ENCODE measurements around the gene TTPAL.
A peak's percentile ranks its signal among the peaks of the same experiment; 100 is the strongest.
"Not testable (repeated sequence)": the region's sequence is repeated elsewhere in the genome, so short reads cannot be mapped to it uniquely, and the experiment has no call there.

The TTPAL gene

DNA sequence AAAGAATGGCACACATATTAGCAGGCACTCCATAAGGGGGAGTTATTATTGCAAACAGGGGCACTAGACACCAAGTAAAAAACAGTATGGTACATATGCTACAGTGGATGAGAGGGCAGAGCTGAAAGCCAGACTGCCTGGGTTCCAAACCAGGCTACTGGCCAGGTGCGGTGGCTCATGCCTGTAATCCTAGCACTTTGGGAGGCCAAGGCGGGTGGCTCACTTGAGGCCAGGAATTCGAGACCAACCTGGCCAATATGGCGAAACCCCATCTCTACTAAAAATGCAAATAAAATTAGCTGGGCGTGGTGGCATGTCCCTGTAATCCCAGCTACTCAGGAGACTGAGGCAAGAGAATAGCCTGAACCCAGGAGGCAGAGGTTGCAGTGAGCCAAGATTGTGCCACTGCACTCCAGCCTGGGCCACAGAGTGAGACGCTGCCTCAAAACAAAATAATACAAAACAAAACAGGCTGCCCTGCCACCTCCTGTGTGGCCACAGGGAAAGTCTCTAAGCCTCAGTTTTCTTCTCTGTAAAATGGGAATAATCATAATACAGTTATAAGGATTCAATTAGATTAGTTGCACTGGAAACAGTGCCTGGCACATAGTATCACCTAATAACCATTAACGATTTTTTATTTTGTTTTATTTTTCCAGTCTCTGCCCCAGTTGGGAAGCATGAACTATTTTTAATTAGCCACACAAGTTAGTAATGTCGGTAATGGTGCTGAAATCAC lies 7.5 kb upstream of the TTPAL start:
- DNase-seq = no peak

DNA sequence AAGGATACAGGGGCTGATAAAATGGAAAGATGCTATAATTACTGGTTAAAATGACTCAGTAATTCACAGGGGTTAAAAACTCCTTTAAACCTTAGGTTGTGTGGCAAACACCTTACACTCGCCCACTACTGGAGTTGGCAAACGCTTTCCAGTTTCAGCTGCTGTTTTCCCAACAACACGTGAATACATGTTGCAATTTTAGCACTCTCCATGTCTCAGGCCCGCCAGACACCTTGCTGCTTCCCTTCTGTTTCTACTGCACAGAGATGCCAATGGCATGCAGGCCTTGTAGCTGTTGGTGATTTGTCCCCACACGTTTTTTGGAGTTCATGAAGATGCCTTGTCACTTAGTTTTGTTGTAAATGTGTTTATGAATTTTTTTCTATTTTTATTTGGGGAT lies 5.3 kb upstream of the TTPAL start:
- DNase-seq = no peak

DNA sequence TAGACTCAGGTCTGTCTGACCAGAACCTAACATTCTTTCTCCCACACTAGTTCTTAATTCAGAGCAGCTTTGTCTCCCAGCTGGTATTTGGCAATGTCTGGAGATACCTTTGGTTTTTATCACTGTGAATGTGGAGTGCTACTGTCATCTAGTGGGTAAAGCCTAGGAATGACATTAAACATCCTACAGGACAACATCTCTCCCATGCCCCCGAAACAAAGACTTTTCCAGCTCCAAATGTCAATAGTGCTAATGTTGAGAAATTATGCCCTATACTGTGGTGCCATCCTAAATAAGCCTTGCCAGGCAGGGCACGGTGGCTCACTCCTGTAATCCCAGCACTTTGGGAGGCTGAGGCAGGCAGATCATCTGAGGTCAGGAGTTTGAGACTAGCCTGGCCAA lies 4.2 kb upstream of the TTPAL start:
- DNase-seq = no peak

DNA sequence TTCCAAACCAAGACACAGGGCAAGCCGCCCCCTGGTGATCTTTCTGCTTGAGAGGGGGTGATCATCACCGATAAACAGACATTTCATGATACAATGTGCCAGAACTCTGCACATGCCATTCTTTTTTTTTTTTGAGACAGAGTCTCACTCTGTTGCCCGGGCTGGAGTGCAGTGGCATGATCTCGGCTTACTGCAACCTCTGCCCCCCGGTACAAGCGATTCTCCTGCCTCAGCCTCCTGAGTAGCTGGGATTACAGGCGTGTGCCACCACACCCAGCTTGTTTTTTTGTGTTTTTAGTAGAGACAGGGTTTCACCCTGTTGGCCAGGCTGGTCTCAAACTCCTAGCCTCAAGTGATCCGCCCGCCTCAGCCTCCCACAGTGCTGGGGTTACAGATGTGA lies 3.4 kb upstream of the TTPAL start:
- not testable (repeated sequence) for DNase-seq

DNA sequence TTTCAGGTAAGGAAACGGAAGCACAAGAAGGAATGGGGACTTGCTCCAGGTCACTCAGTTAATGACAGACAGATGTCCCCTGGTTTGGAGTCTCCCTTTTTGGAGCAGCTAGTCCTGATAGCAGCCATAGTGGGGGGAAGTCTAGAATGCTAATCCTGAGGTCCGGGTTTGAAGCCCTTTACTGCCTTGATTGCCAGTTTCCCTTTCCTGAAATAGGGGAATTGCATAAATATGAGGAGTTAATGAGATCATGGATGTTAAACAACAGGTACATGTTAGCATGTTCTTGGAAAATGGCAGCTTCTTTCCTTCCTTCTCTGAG lies 341 bp upstream of the TTPAL start:
- DNase-seq = no peak

DNA sequence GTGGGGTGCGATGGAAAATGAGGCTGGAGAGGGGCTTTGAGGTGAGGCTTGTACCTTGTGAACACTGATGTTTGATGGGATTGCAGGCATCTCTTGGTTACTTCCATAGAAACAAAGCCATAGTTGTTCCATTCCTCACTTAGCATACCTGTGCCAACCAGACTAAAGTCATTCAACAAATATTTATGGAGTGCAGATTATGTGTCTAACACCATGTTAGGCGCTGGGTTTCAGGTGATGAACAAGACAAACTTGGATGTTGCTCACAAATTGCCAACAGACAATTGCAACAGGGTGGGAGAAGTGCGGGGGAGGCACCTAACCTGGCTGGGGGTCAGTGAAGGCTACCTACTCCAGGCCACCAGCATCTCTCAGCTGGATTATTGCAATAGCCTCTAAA lies 1.5 kb downstream of the TTPAL start:
- no peak for DNase-seq

DNA sequence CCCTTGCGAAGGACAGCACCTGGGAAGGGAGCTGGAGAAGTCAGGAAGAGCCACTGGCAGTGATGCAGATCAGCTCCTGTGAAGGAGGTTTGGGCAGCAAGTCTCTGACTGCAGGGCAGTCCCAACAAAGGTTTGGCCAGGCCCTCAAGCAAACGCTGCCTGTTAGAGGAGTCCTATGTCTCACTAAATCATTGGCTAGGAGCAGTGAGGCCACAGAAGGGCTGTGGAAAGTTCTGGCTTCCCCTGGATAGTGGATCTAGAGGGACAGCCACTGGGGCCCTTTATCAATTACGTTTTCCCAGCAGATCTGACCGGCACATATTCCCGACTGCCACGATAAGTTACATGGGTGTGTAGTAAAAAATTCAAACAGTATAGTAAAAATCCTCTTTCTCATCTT lies 2.5 kb downstream of the TTPAL start:
- DNase-seq = no peak

DNA sequence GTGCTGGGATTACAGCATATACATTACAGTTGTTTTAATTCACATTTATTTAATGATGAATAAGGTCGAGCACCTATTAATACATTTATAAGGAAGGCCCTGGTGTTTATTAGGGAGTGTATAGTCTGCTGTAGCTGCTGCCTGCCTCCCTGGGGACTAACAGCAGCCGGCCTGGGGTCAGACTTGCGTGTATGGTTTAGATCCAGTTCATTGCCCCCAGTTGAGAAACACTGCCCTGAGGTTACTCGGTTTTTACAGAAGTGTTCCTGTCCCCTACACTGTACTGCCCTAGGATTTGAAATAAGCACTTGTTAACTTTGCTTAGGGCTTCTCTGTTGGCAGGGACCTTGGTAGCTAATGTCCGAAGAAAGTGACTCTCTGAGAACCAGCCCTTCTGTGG lies 4.0 kb downstream of the TTPAL start:
- no peak for DNase-seq

DNA sequence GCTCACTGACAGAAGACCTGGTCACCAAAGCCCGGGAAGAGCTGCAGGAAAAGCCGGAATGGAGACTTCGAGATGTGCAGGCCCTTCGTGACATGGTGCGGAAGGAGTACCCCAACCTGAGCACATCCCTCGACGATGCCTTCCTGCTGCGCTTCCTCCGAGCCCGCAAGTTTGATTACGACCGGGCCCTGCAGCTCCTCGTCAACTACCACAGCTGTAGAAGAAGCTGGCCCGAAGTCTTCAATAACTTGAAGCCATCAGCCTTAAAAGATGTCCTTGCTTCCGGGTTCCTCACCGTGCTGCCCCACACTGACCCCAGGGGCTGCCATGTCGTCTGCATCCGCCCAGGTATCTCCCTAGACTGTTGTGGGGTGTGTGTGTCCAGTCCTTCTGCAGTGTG lies 4.4 kb downstream of the TTPAL start:
- DNase-seq = no peak

DNA sequence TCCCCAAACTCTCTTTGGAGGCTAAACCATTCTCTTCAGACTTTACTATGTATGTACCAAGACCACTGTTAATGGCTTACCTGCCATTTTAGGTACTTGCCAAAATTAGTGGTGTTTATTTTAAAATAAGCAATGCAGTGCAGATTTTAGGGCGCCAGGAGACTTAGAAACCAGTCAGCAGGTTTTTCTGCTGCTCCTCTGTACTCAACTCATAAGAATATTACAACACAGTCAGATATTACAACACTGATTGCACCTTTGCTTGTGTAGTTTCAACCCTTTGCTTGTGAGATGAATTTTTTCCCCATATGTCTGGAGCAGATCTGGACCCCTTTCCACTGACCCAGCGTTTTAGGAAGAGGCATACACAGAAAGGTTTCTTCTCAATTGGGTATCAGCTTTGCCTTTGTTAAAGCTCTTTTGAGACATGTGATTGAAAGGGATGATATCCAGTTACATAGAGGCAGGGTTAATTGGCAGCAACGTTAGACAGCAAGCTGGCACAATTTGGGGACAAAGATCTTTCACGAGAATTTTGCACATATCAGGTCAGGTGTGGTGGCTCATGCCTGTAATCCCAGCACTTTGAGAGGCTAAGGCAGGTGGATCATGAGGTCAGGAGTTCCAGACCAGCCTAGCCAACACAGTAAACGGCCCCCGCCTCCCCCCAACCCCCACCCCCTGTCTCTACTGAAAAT lies 6.2 kb downstream of the TTPAL start:
- DNase-seq = no peak

DNA sequence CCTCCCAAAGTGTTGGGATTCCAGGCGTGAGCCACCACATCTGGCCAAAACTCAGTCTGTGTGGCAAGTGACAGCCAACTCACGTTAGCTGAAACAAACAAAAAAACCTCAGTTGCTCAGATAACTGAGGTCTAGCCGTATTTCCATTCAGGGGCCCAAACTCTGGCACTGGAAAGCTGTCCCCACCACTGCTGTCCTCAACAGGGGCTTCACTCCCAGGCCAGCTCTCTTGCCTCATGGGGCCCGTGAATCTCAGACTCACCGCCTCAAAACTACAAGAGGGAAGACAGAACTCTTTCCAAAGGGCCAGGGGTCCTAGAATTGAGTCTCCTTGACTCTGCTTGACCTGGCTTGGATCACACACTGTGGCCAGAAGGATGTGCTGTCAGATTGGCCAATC lies 7.4 kb downstream of the TTPAL start:
- DNase-seq = no peak

DNA sequence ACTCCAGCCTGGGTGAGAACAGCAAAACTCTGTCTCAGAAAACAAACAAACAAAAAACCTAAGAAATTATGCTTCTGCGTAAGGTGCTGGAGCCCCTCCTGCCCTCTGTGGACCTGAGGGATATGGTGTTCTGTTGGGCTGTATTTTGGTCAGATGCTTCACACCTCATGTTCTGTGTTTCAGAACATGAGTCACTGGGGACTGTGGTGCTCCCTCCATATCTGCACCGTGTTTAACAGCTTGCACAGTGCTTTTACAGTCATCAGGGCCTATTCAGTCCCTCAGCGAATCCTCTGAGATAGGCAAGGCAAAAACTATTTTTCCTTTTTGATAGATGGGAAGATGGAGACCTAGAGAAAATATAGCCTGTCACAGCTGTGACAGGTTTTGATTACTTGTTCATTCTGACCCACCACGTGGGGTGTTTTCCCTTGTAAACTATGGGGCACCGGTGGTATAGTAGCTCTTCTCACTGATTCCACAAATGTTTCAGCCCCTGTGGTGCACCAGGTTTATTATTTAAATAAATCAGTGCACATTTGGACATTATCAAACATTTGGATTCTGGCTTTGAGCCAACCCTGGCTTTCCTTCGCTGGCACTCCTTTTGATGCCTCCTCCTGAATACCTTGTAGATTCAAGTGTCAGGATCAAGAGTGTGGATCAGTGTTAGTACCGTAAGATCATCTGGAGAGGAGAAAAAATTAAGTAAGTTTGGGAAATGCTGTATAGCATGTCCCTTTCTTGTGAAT lies 9.6 kb downstream of the TTPAL start:
- DNase-seq = no peak

DNA sequence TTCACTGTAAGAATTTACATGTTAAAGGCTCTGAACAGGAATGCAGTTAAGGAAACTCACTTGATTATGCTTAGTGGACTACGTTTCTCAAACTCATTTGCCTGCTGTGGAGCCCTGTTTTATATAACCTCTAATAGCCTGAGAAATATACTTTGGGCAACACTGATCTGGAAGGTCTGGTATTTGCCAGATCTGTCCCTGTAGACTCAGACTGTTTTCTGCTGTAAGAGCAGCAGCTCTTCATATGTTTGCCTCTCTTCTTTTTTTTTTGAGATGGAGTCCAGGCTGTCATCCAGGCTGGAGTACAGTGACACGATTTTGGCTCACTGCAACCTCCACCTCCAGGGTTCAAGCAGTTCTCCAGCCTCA lies 10.1 kb downstream of the TTPAL start:
- no peak for DNase-seq

DNA sequence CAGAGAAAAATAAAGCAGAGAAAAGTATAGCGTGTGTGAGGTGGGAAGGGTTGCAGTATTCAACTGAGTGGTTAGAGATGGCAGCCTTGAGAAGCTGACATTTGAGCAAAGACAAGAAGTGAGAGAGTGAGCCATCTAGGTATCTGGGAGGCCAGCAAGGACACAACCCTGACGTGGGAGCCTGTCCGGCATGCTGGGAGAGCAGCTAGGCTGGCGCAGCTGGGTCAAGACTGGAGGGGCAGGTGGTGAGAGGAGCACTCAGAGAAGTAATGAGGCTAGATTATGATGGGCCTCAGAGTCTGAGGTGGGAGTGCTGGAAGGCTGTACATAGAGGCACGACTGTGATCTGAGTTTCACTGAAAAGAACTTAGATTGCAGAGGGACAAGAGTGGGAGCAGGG lies 12.9 kb downstream of the TTPAL start:
- no peak for DNase-seq

DNA sequence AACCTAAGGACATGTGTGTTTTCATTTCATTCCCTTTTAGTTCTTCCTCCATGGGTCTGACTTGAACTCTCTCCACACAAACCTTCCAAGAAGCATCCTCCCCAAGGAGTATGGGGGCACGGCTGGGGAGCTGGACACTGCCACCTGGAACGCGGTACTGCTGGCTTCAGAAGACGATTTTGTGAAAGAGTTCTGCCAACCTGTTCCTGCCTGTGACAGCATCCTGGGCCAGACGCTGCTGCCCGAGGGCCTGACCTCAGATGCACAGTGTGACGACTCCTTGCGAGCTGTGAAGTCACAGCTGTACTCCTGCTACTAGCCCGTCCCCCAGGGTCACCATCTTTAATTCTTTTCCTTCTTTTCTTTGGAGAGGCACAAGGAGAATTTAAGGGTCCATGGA lies 13.5 kb downstream of the TTPAL start:
- DNase-seq = no peak

DNA sequence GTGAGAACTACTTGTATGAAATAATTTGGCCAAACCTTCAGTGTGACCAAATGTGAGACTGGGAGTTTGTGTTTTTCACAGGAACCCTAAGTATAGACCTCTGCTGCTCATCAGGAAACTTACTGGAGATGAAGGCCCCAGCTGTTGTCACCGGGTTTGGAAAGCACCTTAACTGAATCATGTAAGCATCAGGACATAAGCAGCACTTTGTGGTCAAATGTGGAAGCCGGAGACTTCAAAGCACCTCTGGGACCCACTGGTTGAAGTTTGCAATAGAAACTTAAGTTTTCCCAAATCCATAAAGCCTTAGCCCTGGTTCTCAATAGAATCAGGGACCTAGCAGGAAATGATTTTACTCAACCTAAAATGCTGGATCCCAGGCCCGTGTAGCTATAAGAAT lies 14.3 kb downstream of the TTPAL start:
- DNase-seq = no peak

DNA sequence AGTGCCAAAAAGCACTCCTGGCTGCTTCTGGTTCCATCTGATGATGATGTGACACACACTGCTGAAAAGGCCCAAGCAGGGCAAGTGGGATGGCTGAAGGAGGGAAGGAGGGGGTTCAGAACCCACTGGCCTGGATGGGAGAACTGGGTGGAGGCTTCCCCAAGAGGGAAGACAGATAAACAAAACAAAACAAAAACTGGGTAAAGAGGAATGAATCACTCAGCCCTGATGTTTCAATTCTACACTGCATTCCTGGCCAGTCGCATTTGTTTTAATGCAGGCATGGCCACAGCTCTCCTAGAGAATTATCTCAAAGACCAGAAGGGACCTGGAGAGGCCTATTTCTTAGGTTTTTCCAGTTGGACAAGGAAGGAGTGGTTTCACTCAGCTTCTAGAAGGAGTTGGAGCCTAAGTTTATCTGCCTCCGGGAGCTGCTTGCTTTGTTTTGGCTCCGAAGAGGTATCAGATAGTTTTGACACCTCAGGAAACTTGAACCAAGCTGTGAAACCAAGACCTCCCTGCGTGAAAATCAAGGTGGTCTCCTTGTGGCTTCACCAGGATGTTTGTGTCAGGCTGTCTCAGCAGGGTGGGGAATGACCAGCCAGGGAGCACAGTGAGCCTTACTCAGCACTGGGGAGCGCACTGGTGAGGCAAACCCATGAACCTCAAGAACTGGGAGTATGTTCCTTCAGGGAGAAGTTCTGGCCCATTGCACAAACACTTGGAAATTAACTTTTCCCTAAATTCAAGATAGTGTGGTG lies 16.1 kb downstream of the TTPAL start:
- no peak for DNase-seq

DNA sequence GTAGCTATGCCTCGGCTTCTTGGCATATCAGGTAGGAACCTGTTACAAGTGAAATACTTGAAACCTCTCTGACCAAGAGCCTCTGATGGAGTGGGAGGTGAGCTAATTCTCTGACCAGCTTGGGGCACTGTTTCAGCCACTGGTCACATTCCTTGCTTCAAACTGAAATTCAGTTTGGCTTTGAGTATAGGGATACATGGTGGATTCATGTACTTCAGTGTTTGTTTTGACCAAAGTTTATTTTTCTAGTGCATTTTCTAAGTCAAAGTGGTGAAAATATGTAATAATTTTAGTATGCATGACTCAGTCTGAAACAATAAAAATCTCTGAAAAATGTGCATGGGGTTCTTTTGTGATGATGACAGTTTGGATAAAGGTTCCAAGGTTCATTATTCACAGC lies 18.6 kb downstream of the TTPAL start:
- peak; percentile 6 for DNase-seq

DNA sequence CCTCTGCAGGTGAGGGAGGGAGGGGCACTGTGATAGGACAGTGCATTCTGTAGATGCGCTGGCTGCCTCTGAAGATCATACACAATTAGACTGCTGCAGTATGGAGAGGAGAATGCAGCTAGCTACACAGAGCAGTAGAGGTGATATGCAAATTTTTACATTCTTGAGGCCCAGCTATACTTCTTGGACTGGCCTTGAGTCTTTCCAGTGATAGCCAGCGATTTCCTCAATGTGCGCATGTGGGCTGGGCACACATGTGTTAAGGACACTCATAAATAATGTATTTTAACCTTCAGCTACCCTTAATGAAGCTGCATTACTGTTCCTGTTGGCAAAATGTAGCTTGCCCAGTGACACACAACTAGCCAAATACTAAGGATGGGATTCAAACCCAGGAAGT lies 19.0 kb downstream of the TTPAL start:
- no peak for DNase-seq

DNA sequence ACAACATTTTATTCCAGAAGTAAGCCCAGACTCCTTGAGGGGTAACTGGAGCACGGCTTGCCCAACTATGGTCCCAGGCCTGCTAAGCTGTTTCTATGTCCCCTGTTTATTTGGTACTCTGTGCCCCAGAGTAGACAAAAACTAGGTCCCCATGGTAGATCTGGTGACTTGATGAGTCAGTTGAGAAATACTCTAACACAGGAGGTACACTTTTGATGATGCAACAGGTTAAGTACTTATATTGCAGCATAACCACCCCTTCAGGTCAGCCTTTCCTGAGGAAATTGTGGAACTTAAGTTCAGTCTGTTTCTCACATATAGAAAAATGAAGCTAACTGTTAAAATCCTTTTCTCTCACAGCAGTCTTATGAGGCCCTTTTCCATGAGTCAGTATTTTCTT lies 19.6 kb downstream of the TTPAL start:
- DNase-seq = peak; percentile 29

DNA sequence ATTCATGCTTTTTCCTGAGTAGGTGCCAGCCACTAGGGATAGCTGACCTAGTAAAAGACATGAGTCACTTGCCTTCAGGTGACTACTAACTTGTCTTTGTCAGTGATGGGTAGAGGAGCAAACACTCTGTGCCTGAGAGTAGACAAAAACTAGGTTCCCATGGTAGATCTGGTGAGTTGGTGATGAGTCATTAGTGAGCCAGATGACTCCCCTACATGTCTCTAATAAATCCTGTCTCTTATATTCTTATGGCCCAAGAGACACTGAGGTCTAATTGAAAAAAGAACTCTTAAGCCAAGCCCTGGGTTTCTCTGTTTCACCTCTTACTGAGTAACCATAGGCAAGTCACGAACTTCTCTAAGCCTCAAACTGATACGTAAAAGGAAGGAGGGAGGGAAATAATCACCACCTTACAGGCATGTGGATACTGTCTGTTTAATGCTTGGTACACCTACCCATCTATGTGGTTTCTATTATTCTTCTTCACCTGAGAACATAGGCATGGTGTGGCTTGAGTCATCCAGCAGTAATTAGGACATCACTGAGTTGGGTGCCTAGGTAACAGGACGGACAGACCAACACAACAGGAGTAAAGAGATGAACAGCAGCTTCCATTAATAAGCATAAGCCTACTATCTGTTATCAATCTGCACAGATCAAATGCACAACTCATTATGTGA lies 20.3 kb downstream of the TTPAL start:
- peak; percentile 92 for DNase-seq

DNA sequence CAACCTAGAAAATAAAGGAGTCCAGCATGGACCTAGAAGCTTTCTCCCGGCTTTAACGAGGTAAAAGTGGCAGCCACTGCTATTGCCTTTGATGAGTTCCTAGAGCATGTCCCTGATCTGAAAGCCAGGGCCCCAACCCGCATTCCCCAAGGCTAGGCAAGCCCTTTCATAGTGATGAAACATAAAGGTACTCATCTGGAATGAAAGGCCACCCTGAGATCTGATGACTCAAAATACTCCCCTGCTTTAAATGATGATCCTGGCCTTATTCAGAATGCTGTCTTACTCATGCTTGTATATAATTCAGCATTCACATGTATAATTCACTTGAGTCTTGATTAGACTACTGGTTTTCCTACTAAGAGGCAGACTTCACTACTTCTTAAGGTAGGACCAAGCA lies 21.3 kb downstream of the TTPAL start:
- DNase-seq = peak; percentile 92

DNA sequence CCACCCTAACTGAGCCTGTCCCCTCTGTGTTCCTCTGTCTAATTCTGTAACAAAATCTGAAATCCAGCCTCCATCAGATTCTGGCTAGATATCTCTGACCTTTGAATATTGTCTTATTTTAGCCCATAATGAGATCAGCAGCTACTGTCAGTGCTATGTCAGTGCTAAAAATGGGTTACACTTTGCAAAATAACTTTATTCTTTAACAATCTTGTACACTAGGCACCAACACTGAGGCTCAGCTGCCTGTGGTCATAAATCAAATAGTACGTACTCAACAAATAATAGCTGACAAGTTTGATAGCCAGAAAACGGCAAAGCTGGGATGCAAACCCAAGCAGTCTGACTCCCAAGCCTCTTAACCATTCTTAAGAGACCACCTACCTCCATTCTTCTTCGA lies 22.1 kb downstream of the TTPAL start:
- no peak for DNase-seq

All from kidney glomerular epithelial cell (primary cell).